Subcutaneous adipose tissue (tissue), 4 donors: ENCODE results near the gene LIPI. TPM values are rescaled to one million over a fixed set of nuclear protein-coding genes. Genes with fewer than 3 reads are reported as not detected.

Source experiments
- small RNA-seq: library from RNA; depleted of rRNA; stranded (forward); fragments of <200 nt; gene quantifications from one replicate; pipeline ENCODE3, GENCODE V24; 2016
- total RNA-seq, 4 donors: library from RNA; depleted of rRNA; stranded (reverse); fragments of >200 nt; gene quantifications; one replicate each; pipeline ENCODE4 v1.1.0, GENCODE V29; 2016
- TF ChIP-seq, protein P1 (sequence below): fragments of 450-650 bp; IDR thresholded peaks from one replicate; pipeline ENCODE4 v1.5.1; 2016; ENCODE audit warnings: low read depth, mild to moderate bottlenecking, control low read depth, antibody characterized with exemption, moderate library complexity

The LIPI gene
- total RNA-seq, 4 donors from 2014 or later, result not detected

DNA sequence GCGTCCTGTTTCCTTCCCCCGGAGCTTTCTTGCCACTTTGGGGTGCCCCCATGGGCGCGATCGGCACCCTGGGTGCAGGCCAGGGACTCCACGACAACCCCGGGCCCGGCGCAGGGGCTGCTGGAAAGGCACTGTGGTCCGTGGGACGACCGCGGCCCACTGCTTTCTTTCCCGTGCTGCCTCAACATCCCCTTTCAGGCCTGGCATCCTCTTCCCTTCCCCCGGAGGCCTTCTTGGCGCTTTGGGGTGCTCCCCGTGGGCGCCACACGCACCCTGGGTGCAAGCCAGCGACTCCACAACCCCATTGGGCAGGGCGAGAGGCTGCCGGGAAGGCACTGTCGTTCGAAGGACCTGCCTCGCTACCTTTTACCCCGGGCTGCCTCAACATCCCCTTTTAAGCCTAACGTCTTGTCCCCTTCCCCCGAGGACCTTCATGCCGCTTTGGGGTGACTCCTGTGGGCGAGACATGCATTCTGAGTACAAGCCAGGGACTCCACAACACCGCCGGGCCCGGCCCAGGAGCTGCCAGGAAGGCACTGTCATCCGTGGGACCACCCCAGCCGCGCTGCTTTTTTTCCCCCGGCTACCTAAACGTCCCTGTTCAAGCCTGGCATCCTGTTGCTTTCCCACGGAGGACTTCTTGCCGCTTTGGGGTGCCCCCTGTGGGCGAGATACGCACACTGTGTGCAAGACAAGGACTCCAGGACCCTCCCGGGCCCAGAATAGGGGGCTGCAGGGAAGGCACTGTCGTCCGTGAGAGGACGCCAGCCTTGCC is 137.8 kb downstream of the LIPI start:
- TF ChIP-seq, protein P1, sequence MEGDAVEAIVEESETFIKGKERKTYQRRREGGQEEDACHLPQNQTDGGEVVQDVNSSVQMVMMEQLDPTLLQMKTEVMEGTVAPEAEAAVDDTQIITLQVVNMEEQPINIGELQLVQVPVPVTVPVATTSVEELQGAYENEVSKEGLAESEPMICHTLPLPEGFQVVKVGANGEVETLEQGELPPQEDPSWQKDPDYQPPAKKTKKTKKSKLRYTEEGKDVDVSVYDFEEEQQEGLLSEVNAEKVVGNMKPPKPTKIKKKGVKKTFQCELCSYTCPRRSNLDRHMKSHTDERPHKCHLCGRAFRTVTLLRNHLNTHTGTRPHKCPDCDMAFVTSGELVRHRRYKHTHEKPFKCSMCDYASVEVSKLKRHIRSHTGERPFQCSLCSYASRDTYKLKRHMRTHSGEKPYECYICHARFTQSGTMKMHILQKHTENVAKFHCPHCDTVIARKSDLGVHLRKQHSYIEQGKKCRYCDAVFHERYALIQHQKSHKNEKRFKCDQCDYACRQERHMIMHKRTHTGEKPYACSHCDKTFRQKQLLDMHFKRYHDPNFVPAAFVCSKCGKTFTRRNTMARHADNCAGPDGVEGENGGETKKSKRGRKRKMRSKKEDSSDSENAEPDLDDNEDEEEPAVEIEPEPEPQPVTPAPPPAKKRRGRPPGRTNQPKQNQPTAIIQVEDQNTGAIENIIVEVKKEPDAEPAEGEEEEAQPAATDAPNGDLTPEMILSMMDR, result no peak

DNA sequence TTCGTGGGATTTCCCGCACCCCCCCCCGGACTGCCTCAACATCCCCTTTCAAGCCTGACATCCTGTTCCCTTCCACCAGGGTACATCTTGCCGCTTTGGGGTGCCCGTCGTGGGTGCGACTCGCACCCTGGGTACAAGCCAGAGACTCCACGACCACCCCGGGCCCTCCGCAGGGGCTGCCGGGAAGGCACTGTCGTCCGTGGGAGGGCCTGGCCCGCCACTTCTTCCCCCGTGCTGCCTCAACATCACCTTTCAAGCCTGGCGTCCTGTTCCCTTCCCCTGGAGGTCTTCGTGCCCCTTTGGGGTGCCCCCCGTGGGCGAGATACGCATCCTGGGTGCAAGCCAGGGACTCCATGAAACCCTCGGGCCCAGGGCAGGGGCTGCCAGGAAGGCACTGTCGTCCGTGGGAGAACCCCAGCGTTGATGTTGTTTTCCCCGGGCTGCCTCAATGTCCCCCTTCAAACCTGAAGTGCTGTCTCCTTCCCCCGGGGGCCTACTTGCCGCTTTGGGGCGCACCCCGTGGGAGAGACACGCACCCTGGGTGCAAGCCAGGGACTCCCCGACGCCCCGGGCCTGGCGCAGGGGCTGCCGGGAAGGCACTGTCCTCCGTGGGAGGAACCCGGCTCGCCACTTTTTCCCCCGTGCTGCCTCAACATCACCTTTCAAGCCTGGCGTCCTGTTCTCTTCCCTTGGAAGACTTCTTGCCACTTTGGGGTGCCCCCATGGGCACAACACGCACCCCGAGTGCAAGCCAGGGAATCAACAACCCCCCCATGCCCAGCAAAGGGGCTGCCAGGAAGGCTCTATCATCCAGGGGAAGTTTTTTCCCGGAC is 138.6 kb downstream of the LIPI start:
- TF ChIP-seq, protein P1, result no peak

DNA sequence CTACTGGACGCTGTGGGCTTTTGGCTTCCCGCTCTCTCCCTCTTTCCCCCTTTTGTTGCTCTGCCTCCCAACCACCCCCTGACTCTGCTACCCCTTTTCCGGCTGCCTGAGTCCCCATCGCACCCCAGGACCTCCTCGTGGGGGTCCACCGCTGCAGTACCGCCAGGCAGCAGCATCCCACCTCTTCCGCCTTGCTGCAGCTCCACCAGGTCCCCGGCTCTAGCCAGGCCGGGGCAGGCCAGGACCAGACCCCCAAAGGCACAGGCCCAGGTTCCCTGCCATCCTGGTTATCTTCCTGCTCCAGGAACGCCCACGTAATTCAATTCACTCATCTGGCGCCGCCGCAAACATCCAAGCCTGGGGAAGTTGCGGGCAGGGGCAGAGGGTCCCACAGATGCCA is 139.8 kb downstream of the LIPI start:
- TF ChIP-seq, protein P1, result no peak

DNA sequence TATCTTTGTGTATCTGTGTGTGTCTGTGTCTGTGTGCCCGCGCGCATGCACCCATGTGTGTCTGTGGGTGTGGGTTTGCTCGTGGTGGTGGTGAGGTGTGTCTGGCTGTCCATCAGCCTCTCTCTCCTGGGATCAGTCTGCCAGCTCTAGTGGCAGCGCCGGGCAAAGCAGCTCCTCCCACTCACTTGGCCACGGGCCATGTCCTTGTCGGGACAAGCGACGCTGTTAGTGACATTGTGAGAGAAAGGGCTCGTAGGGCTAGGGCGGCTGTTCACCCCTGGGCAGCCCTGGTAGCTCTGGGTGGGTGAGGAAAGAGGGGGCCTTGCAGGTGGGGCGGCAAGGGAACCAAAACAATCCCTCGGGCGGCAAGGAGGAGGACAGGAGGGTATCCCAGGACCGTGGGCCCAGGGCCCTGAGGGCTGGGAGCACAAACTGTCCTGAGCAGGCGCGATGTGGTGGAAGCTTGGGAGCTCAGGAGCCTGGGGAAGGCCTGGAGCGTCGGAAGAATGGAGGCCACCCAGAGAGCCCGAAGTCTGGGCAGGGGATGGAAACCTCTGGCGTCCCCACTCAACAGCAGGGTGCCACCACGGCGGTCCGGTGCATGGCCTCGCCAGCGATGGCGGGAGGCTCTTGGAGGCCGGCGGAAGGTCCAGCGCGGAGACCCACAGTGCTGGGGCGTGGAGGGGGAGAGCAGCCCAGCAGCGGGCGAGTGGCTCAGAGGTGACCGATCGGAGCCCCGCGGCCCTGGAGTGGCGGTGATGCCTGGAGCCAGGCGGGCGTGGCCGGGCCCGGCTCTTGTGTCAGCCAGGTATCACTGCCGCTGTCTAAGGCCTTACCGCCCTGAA is 140.5 kb downstream of the LIPI start:
- TF ChIP-seq, protein P1, result no peak

DNA sequence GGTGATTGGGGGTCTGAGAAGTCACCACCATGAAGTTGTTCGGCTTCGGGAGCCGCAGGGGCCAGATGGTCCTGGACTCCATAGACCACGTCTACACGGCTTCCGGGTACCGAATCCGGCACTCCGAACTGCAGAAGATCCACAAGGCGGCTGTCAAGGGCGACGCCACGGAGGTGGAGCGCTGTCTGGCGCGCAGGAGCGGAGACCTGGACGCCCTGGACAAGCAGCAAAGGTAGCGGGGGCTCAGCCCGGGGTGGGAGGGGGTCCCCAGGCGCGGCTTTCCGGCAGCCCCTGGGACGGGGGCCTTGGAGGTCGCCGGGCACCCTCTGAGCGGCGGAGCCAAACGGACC is 146.5 kb downstream of the LIPI start:
- TF ChIP-seq, protein P1, result no peak

Small RNA genes within 50 kb of the gene (small RNA-seq; reads per million reads assigned to genes)
- not detected for gene RF01518
- not detected for gene RNA5SP488

Other genes with a start within 250 kb of the LIPI start
- gene RBM11, start 5.2 kb upstream of the LIPI start, total RNA-seq, result under 1 TPM in 3 of 4 donors, not detected in 1; 0.38 to 0.68 (median 0.65) TPM
- 10 to 100 TPM; 10.2 to 27.6 (median 15.4) TPM for gene HSPA13, start 172.2 kb upstream of the LIPI start, total RNA-seq